Activated CD4-positive, alpha-beta T cell treated with anti-CD3 and anti-CD28 coated beads, Interleukin-2, amount 50 U/mL, for 16 hours (primary cell): Measurements from ENCODE around the gene EPM2AIP1.
"Not testable (repeated sequence)": the region's sequence is repeated elsewhere in the genome, so short reads cannot be mapped to it uniquely, and the experiment has no call there.

Experiments
- DNase-seq: peaks from one replicate; pipeline ENCODE4 v3.0.0-alpha.2; 2020

The EPM2AIP1 gene

GRCh38 chr3:36992806-36993325 lies at the start of gene EPM2AIP1:
Gene EPM2AIP1 (minus strand): TSS chr3:36993131. CDS start chr3:36993077, 54 bp downstream.
- DNase-seq, result peak; percentile 100

- not testable (repeated sequence) for DNase-seq
Measured at GRCh38 chr3:37042712-37043111, 49.8 kb upstream of the EPM2AIP1 start.

GRCh38 chr3:37041546-37042195 lies 48.7 kb upstream of the EPM2AIP1 start:
- DNase-seq, result no peak

- DNase-seq, result no peak
Measured at GRCh38 chr3:37040231-37040630, 47.3 kb upstream of the EPM2AIP1 start.

DNA sequence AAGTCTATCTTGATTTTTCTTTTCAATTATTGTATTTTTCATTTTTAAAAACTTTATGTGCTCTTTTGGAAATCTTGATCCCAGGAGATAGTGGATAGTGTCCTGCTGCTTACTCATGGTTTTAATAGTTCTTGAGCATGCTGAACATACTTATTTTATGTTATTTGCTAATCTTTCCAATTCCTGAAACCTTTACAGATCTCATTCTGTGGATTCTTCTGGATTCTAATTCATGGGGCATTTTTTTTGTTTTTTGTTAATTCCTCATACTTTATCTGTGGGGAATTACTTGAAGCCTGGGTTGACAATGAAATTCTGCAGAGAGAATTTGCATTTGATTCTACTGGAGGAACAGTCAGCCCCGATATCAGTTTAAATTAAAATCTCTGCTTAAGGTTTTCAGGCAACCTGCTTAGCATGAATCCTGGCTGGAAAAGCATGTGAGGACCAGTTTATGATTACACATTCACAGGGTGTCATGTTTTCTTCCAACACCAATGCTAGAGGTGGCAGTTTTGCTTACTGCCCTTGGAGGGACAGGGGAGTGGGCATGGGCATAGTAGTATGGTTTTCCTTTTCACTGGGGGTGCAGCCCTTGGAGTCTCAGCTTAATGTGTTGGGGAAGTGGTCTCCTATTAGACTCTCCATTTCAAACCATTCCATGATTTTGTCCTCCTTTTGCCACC lies 46.4 kb upstream of the EPM2AIP1 start:
- no peak for DNase-seq

- DNase-seq, result no peak
Measured at GRCh38 chr3:37037352-37037751, 44.4 kb upstream of the EPM2AIP1 start.

- no peak for DNase-seq
Measured at GRCh38 chr3:37032961-37033360, 40.0 kb upstream of the EPM2AIP1 start.

DNA sequence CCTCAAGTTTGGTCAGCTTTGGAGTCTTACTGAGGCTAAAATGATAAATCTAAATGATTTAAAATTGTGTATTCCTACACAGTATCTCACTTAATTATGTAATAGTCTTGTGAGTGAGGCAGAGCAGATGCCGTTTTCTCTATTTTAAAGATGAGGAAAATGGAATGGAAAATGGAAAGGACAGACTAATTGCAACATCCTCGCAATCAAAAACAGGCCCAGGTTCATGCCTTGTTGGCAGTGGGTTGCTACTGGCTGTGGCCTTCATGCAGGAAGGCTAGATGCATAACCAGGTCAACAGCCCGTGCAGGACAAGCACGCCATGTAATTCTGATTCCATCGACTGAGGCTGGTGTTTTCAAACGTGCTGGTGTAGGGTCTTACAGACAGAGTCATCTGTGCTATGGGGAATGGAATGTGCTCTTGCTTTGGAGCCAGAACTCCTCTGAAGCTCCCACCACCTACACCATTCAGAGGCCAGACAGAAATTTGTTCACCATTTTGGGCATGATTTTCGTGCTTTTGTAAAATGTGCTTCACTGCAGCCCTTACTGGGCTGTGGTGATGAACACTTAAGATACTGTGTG lies 38.3 kb upstream of the EPM2AIP1 start:
- no peak for DNase-seq

DNA sequence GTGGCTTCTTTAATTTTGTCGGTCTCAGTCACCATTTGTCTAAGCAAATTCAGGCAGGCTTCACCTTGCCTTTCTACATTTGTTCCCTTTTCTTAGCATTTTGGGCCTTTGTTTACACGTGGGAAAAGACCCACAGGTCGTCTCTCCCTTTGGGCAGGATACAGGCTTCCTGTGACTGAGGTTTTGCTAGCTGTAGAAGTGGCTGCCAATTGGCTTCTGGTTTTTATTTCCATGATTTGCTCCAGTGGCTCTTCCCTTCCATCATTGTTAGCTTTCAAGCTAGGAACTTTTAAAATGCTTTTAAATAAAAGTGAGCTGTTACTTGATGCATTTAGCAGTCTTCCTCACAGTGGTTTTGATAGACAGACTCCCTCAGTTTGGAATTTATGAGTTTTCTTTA lies 37.7 kb upstream of the EPM2AIP1 start:
- no peak for DNase-seq

DNA sequence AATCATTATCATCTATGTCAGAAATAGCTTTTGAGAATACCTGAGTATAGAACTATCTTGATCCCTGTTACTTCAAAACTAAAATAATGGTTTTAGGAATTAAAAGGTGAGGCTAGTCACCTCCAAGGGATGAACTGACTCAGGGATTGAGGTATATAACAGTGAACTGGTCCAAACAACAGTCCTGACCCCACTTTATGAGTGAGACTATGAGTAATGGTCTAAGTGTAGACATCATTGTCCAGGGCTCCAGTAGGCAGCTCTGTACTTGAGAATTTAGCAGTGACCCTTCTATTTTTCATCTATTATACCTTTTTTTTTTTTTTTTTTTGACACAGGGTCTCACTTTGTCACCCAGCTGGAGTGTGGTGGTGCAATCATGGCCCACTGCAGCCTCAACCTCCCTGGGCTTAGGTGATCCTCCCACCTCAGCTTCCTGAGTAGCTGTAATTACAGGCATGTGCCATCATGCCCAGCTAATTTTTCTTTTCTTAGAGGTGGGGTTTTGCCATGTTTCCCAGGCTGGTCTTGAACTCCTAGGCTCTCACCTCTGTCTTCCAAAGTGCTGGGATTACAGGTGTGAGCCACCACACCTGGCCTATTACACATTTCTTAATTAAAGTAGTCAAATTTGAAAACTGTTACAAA lies 36.7 kb upstream of the EPM2AIP1 start:
- DNase-seq, result no peak

DNA sequence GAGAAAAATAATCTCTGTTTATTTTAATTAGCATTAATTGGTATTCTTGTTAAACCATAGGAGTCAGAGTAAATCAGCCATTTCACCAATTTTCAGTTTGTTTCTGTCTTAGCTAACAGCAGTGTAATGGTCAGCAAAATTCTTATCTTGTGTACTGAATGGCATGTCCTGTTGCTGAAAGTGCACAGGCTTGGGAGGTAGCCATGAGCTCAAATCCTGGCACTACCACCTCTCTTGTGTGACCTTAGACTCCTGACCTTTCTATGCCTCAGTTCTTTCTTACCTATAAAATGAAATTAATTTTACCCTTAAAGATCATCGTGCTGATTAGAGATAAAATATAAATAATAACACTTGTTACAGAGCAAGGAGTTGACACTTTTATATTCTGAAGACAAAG lies 36.2 kb upstream of the EPM2AIP1 start:
- no peak for DNase-seq

DNA sequence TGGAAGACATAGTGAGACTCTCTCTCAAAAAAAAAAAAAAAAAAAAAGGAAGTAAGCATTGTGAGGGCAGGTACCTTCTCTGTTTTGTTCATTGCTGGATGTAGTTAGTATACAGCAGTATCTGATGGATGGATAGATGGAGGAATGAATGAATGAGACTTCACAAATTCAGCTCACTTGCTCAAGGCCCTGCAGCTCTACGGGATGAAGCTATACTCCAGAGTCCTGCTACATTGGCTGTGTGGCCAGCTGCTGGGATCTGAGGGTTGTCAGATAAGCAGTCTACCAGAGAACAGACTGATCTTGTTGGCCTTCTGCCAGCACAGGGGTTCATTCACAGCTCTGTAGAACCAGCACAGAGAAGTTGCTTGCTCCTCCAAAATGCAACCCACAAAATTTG lies 35.4 kb upstream of the EPM2AIP1 start:
- no peak for DNase-seq

GRCh38 chr3:37026851-37027250 lies 33.9 kb upstream of the EPM2AIP1 start:
- DNase-seq, result no peak

GRCh38 chr3:37025561-37026335 lies 32.8 kb upstream of the EPM2AIP1 start:
- no peak for DNase-seq

DNA sequence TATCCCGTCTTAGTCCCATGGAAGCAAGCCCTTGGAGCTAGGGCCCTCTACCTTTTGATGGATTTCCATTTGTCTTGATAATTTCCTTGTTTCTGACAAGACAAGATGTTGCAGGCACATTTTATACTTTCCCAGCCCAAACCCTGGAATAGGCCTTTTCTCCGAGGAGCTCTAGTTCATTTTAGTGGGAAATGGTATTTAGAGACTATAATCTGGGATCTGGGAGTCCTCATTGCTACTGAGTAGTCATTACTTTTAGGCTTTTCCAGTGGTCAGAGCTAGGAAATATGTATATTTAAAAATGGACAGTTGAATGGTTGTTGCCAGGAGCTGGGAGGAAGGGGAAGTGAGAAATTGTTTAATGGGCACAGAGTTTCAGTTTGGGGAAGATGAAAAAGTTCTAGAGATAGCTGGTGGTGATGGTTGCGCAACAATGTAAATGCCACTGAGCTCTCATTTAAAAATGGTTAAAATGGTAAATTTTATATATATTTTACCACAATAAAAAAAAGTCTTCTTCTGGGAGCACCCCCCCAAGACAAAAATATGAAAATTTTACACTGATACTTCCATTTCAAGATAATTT lies 32.0 kb upstream of the EPM2AIP1 start:
- DNase-seq, result no peak

- no peak for DNase-seq
Measured at GRCh38 chr3:37024092-37024491, 31.2 kb upstream of the EPM2AIP1 start.

DNA sequence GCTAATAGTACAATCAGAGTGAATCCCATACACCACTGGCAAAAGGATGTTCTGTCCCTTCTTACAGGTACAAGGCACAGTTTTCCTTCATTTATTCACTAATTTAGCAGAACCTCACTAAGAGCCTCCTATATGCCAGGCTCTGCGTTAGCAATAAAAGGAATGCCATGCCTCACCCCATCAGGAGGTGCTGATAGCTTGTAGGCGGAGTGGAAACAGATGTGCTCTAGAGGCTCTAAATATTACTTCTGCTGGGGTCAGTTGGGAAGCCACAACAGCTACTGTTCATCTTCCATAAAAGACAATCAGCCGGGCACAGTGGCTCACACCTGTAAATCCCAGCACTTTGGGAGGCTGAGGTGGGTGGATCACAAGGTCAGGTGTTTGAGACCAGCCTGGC lies 24.8 kb upstream of the EPM2AIP1 start:
- no peak for DNase-seq

- no peak for DNase-seq
Measured at GRCh38 chr3:37016903-37017302, 24.0 kb upstream of the EPM2AIP1 start.

- no peak for DNase-seq
Measured at GRCh38 chr3:37015642-37016041, 22.7 kb upstream of the EPM2AIP1 start.

- no peak for DNase-seq
Measured at GRCh38 chr3:37014620-37015019, 21.7 kb upstream of the EPM2AIP1 start.

- DNase-seq, result peak; percentile 93
Measured at GRCh38 chr3:36993326-36994283, 674 bp upstream of the EPM2AIP1 start, which contains the start of gene MLH1. Gene MLH1 (plus strand): TSS chr3:36993518. CDS start chr3:36993548, 30 bp downstream.
